GM13976 (cell line): ENCODE measurements around the gene CYP39A1.
A peak's percentile ranks its signal among the peaks of the same experiment; 100 is the strongest.

ENCODE experiments used
- DNase-seq: peaks from one replicate; pipeline ENCODE4 v3.0.0; 2012; ENCODE audit warnings: low spot score
- in situ Hi-C: fragments of 300-500 bp; cut with MboI; formaldehyde crosslinking; loops from one replicate; pipeline ENCODE4 v1.12.0; 2022; ENCODE audit warnings: low sequenced_read_pairs, mixed read lengths, inconsistent platforms; ENCODE audit not compliant: unreplicated experiment
- TF ChIP-seq, protein P1 (sequence below): IDR thresholded peaks from 2 replicates; pipeline ENCODE4 v1.5.1; 2012; ENCODE audit warnings: borderline replicate concordance, mild to moderate bottlenecking; ENCODE audit not compliant: insufficient read depth; ENCODE audit errors: extremely low read depth, missing control alignments, control extremely low read depth

The CYP39A1 gene

DNA sequence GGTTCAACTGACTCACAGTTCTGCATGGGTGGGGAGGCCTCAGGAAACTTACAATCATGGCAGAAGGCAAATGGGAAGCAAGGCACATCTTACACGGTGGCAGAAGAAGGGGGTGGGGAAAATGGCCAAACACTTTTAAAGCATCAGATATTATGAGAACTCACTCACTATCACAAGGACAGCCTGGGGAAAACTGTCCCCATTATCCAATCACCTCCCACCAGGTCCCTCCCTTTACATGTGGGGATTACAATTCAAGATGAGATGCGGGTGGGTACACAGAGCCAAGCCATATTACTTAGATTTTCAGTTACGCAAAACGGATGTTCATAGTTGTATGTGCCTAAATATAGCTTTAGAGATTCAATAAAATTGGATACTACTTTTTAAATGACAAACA, 25.6 kb downstream of the CYP39A1 start:
- TF ChIP-seq, protein P1, sequence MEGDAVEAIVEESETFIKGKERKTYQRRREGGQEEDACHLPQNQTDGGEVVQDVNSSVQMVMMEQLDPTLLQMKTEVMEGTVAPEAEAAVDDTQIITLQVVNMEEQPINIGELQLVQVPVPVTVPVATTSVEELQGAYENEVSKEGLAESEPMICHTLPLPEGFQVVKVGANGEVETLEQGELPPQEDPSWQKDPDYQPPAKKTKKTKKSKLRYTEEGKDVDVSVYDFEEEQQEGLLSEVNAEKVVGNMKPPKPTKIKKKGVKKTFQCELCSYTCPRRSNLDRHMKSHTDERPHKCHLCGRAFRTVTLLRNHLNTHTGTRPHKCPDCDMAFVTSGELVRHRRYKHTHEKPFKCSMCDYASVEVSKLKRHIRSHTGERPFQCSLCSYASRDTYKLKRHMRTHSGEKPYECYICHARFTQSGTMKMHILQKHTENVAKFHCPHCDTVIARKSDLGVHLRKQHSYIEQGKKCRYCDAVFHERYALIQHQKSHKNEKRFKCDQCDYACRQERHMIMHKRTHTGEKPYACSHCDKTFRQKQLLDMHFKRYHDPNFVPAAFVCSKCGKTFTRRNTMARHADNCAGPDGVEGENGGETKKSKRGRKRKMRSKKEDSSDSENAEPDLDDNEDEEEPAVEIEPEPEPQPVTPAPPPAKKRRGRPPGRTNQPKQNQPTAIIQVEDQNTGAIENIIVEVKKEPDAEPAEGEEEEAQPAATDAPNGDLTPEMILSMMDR: no peak
- no peak for DNase-seq
- in situ Hi-C loops: loop anchor here (25.0 kb wide), 2 partner anchors 415 to 565 kb away; no protein-coding TSS in a partner anchor

DNA sequence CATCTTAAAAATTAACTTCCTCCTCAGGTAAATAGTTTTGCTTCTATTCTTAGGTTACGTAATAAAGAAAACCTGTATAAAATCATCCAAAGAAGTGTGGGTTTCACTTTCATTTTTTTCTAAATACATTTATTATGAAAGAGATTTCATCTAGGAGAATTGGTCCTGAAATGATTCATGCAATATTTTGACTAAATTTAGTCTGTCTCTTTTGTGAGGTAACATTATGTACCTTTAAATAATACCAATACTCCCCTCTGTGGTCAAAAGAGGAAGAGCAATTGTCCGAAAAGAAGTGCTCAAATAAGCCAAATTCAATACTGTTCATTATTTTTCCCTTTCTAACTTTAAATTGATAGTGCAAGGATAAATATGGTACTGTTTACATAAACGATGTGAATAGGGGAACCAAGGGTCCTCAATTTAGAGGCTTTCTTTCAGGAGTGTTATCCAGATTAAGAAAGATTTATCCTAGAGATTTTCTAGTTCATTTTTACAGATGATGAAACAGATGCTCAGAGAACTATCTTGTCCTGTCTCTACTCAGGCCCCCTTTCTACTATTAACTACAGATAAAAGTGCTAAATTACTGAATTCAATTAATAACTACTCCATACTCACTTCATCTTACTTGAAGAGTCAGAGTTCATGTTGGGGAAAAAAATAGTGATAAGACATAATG, 26.2 kb downstream of the CYP39A1 start:
- peak; percentile 27 for DNase-seq
- TF ChIP-seq, protein P1: peak; percentile 40
- in situ Hi-C loops: loop anchor here (25.0 kb wide), 2 partner anchors 414 to 564 kb away; no protein-coding TSS in a partner anchor

DNA sequence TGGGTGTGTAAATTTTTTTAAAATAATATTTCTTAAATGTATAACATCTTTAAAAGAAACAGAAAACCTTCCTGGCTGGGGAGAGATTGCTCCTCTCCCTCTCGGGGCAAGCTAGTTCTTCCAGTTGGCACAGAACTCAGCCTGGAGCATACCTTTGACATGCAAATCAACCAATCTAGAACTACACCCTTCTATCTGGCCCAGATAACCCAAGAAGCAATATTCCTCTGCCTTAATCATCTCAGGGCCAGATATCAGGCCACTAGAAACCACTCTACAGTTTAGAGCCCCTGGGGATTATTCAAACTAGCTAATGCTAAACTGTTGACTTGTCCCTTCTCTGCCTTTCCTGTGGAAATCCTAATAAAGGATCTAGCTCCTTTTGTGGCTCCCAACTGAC, 33.9 kb downstream of the CYP39A1 start:
- TF ChIP-seq, protein P1: no peak
- in situ Hi-C loops: no loop called here
- no peak for DNase-seq

DNA sequence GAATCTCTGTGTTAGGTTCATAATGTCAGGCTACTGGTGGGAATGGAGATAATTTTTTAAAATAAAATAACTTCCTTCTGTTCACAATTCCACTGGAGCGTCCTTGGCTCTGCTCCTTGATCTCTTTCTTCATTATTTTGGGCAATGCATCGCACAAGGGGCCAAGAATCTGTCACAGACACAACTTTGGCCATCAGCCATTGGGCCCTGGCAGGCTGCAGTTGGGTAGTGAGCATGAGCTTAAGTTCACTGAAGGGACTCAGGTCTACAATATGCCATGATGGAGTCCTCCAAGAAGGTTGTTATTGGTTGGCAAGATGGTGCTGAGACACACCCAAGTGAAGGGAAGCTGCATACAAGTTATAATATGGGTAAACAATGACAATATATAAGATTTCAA, 40.0 kb downstream of the CYP39A1 start:
- in situ Hi-C loops: no loop called here
- no peak for DNase-seq
- TF ChIP-seq, protein P1: no peak

DNA sequence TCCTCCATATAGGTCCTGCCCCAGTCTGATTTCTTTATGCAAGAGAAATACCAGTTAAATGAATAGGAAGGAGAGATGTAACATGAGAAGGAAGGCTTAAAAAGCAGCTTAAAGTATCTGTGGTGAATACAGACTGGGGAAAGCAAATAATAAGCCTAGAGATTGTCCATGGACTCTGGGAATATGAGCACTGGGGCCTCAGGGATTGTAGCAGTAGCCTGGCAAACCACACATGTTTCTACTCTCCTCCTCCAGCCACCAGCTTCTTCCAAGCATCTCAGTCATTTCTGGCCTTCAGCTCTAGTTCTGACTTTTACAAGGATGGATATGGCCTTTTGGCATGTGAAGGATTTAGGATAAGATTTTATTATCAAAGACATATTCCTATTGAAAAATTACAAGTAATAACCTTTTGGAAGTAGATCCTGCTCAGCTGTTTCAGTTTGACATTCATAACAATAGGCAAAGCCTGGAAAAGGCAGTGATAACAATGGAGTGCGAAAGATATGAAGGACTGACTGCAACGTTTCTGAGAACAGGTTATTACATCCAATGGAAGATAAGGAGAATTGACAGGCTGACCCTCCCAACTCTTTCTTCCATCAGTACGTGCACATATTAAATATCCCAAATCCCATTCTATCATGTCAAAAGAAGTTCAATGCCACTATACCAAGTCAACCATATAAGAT, 41.6 kb downstream of the CYP39A1 start:
- in situ Hi-C loops: no loop called here
- no peak for DNase-seq
- TF ChIP-seq, protein P1: no peak

DNA sequence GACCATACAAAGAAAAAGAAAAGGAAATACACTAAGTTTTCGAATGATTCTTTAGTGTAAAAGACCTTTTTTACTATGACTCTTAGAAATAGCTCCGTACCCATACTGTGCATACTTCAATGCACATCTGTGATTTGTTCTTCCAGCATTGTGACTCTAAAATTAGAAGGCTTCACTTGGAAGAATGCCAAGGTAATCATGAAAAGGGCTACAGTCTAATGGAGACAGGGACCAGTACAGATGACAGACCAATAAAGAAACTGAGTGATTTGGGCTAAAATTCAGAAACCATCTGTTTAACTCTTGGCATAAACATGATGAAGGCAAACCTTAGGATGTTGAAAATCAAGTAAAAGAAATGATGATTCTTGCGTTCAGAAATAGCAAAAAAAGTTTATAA, 46.3 kb downstream of the CYP39A1 start:
- TF ChIP-seq, protein P1: no peak
- no peak for DNase-seq
- in situ Hi-C loops: no loop called here
